Astrocyte of the hippocampus (primary cell): ENCODE results near the gene RAB27A.

ENCODE experiments used
- DNase-seq: peaks from one replicate; pipeline ENCODE4 v3.0.0; 2011; ENCODE audit warnings: low read depth, low spot score

RAB27A gene

GRCh38 chr15:55226127-55226526 lies 63.5 kb downstream of the RAB27A start:
- no peak for DNase-seq

DNA sequence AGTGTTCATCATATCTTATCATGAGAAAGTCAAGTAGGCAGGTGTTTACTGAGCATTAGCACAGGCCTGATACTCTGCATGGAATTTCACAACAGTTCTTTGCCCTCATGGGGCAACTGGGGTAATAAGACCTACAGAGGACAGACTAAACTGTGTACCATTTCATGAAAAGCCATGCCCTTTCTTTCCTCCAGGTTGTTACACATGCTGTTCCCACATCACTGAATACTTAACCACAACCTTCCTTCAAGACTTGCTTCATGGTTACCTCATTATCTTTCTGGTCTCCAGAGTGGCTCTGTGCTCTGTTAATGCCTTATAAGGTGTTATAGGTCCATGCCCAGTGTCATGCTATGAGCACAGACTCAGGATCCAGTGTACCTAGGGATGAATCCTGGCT lies 64.7 kb downstream of the RAB27A start:
- peak; percentile 10 for DNase-seq

GRCh38 chr15:55222588-55222987 lies 67.0 kb downstream of the RAB27A start:
- no peak for DNase-seq

DNA sequence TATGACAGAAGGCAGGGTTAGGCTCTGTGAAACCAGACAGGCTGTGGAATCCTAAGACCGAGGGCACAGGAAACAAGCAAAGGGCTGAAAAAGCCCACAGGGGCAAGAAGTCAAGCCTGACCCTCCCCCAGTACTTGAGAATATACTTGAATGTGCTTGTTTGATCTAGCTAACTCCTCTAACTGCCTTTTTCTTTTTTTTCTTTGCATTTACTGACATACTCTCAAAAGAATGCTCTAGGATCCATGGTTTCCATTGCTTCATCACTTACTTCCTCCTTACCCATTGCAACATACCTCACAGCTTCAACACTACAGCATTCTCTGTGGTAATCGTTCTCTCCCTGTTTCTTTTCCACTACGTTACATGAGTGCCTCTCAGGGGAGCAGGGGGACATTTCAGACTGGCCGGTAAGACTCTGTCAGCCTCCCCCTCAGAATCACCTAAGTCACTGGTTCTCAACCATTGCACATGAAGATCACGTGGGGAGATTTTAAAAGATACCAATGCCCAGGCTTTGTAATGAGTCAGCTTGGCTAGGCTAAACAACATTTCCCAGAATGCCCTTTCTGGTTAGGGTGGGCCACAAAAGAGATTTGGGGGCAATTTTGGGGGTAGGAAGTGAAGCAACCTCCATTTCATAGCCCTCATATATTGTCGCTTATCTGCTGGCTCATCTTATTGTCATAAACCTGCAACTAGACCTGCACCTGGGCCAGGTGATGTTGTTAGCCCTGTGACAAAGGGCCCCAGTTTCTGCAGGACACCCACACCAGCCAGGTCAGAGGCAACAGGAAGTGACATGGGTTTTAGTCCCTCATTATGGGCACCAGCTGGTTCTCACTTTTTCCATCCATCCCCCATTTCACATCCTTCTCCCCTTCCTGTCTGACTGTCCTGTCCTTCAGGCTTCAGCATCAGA lies 68.3 kb downstream of the RAB27A start:
- DNase-seq: peak; percentile 70

DNA sequence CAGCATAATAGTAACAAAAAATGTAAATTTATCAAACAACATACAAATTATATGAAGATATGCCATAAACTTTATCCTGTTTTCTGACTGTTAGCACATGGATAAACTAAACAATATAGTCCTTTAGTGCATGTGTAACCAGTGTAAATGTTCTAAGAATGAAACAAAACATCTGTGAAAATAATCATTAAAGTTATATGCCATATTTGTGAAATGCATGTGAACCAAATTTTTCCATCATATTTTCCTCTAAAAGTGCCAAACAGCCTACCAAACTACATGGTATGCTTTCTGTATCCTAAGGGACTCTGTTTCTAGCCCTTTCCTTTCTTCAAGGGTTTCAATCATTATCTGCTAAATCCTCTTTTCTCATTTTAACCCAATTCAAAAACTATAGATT lies 69.0 kb downstream of the RAB27A start:
- DNase-seq: no peak

- no peak for DNase-seq
Measured at GRCh38 chr15:55218056-55218455, 71.6 kb downstream of the RAB27A start.

GRCh38 chr15:55204464-55204863 lies 85.1 kb downstream of the RAB27A start:
- no peak for DNase-seq

- DNase-seq: no peak
Measured at GRCh38 chr15:55202206-55202605, 87.4 kb downstream of the RAB27A start.

GRCh38 chr15:55198706-55199105 lies 90.9 kb downstream of the RAB27A start:
- no peak for DNase-seq

- no peak for DNase-seq
Measured at GRCh38 chr15:55197719-55198118, 91.9 kb downstream of the RAB27A start.

- DNase-seq: no peak
Measured at GRCh38 chr15:55197362-55197705, 92.3 kb downstream of the RAB27A start.

DNA sequence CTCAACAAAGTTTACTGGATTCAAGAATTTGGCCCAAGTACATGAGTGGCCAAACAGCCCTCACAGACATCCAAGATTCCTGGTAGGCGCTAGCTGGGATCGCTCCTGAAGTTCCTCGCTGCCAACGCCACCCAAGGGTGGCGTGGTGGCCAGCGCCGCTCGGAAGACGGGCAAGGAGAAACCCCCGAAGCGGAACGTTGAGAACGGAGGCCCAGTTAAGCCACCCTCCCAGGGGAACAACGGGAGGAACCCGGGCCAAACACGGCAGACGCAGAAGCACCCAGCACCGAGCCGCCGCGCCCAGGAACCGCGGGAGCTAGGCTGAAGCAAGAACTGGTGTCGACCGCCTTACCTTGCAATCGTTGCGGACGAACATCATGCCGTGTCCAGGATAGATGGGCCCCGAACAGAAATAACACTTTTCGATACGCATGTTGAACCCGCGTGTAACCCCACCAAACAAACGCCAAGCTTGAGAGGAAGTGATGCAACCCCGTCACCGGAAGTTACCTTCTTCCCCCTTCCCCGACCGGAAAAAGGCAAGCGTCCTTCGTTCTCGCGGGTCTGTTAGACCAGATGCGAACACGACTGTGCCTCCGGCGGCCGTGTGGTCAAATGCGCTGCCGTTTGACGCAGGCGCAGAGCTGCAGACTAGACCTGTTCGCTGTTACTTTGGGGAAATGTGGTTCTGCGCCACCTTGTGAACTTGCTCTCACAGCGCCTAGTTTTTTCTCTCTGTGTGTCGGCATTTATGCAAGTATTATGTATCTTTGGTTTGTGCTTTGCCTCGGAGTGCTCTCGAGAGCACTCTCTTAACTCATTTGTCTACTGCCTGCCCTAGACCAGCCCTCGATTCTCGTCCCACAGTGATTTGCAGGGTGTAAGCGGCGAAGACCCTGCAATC lies 92.9 kb downstream of the RAB27A start, which contains the start of gene RSL24D1:
TSS of gene RSL24D1 (minus strand) at position 484 of the 904 bp plus-strand sequence. CDS start at position 433, 51 bp downstream.
- DNase-seq: peak; percentile 99

DNA sequence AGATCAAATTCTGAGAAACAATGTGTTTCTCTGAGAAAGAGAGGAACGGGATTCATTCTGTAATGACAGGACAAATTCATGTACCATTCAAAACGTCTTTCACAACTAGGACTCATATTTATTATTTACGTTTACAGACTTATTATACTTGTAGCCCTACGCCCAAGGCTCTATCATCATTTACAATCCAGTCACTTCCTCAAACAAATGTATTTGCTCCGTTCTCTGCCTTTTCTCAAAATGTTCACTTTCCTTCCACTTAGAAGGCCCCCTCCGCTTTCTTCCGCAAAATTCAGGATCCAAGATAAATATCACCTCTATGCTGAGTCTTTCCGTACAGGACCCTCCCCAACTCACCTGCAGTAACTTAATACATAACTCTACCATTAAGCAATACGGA lies 93.6 kb downstream of the RAB27A start:
- no peak for DNase-seq

DNA sequence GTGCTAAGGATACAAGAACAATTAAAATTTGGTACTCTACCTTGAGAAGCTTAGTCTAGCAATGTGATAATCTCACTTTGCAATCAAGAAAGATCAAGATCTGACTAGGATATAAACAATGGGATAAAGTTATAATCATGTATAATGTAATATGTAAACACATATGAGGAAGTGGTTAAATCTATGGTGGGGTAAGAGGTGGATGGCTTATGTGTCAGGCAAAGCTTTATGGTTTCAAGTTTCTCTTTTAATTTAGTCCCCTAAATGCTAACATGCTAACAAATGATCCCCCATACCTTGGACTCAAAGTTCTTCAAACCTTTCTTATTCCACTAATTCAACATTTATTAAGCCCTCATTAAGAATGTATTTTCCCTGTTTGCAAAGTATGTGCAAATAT lies 95.4 kb downstream of the RAB27A start:
- DNase-seq: no peak

- DNase-seq: no peak
Measured at GRCh38 chr15:55186331-55186730, 103.3 kb downstream of the RAB27A start.

GRCh38 chr15:55183679-55184078 lies 105.9 kb downstream of the RAB27A start:
- no peak for DNase-seq

- DNase-seq: no peak
Measured at GRCh38 chr15:55179141-55179540, 110.5 kb downstream of the RAB27A start.

- no peak for DNase-seq
Measured at GRCh38 chr15:55170361-55170760, 119.3 kb downstream of the RAB27A start.

DNA sequence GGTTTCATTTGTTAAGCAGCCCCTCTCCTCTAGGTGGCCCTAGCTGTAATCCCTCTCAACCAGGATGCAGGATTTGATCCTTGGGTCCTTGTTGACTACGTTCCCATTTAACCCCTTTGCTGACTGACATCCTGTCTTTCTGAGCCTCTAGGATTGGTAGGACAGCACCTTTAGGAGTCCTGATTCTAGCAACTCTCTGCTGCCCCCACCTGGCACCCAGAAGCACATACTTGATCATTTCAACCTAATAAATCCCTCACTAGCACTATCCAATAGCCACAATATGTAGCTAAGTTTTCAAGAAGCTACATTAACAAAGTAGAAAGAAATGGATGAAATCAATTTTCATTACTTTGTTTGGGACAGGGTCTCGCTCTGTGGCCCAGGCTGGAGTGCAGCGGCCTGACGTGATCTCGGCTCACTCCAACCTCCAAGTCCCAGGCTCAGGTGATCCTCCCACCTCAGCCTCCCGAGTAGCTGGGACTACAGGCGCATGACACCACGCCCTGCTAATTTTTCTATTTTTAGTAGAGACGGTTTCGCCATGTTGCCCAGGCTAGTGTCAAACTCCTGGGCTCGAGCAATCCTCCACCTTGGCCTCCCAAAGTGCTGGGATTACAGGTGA lies 121.2 kb downstream of the RAB27A start:
- peak; percentile 73 for DNase-seq

GRCh38 chr15:55164284-55164683 lies 125.3 kb downstream of the RAB27A start:
- DNase-seq: no peak
